Hematopoietic multipotent progenitor cell (in vitro differentiated cells): ENCODE results near the gene VMP1. TPM values are rescaled to one million over a fixed set of nuclear protein-coding genes. Genes with fewer than 3 reads are reported as not detected.

Experiments
- DNase-seq, 3 donors: peaks; one replicate each; pipeline ENCODE4 v3.0.0-alpha.2; 2011 to 2015; ENCODE audit warnings: low read depth in 2 of 3, low spot score in 2 of 3
- total RNA-seq: library from RNA; depleted of rRNA; stranded (reverse); fragments of >200 nt; gene quantifications from one replicate; pipeline ENCODE4 v1.2.3, GENCODE V29; 2012

Gene VMP1
- total RNA-seq, 1 donor = 120 TPM

- DNase-seq = peak in 2 of 3 donors; percentile 6 to 26
Observed at GRCh38 chr17:59707971-59708430, 547 bp downstream of the VMP1 start.

GRCh38 chr17:59711936-59712335 lies 4.5 kb downstream of the VMP1 start:
- no peak for DNase-seq

GRCh38 chr17:59712862-59713261 lies 5.4 kb downstream of the VMP1 start:
- peak in 2 of 3 donors; percentile 14 to 27 for DNase-seq

GRCh38 chr17:59714255-59714654 lies 6.8 kb downstream of the VMP1 start:
- no peak for DNase-seq

GRCh38 chr17:59716427-59716826 lies 9.0 kb downstream of the VMP1 start:
- no peak for DNase-seq

- no peak for DNase-seq
Observed at GRCh38 chr17:59719526-59719925, 12.1 kb downstream of the VMP1 start.

GRCh38 chr17:59722623-59723022 lies 15.2 kb downstream of the VMP1 start:
- no peak for DNase-seq

- no peak for DNase-seq
Observed at GRCh38 chr17:59723041-59723440, 15.6 kb downstream of the VMP1 start.

- DNase-seq = no peak
Observed at GRCh38 chr17:59723607-59724006, 16.2 kb downstream of the VMP1 start.

GRCh38 chr17:59725691-59726090 lies 18.2 kb downstream of the VMP1 start:
- peak in 1 of 3 donors; percentile 8 for DNase-seq

- DNase-seq = no peak
Observed at GRCh38 chr17:59727817-59728533, 20.5 kb downstream of the VMP1 start.

- DNase-seq = no peak
Observed at GRCh38 chr17:59730268-59730834, 22.9 kb downstream of the VMP1 start.

GRCh38 chr17:59733697-59734096 lies 26.2 kb downstream of the VMP1 start:
- DNase-seq = no peak

- no peak for DNase-seq
Observed at GRCh38 chr17:59734226-59734625, 26.8 kb downstream of the VMP1 start.

- DNase-seq = no peak
Observed at GRCh38 chr17:59737324-59737723, 29.9 kb downstream of the VMP1 start.

- no peak for DNase-seq
Observed at GRCh38 chr17:59743842-59744241, 36.4 kb downstream of the VMP1 start.

GRCh38 chr17:59745040-59745439 lies 37.6 kb downstream of the VMP1 start:
- no peak for DNase-seq

- peak in 2 of 3 donors; percentile 36 to 75 for DNase-seq
Observed at GRCh38 chr17:59746849-59747445, 39.5 kb downstream of the VMP1 start.

GRCh38 chr17:59748591-59748990 lies 41.1 kb downstream of the VMP1 start:
- DNase-seq = no peak

GRCh38 chr17:59751955-59752413 lies 44.5 kb downstream of the VMP1 start:
- DNase-seq = no peak

- DNase-seq = no peak
Observed at GRCh38 chr17:59752446-59752845, 45.0 kb downstream of the VMP1 start.

- DNase-seq = no peak
Observed at GRCh38 chr17:59752922-59753321, 45.5 kb downstream of the VMP1 start.
